ENCODE data around the gene TUT4.

DNA sequence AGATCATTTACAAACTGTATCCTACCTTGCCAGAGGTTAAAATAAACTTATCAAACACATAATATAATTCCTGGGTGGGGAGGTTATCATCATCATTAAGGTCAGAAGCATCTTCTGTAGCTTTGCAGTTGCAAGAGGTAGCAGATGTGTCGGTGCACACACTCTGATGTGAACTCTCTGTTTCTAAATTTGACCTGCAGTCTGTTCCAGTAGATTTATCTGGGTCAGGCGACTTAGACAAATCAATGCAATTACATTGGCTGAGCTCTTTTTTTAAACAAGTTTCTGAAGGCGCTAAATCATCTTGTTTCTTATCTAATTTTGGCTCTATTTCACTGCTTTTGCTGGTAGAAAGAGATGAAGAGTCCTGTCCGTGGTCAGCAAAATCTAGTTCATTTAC lies 78.1 kb downstream of the TUT4 start:
- TF ChIP-seq POLR2AphosphoS5 (IDR thresholded peaks at IDR 0.05; ENCODE audit: low read depth, low read length) (no peak), FOXP2 (optimal IDR thresholded peaks at IDR 0.05; ENCODE audit: borderline replicate concordance, extremely low read depth, extremely low read length, insufficient read depth) (no peak), SIN3A (IDR thresholded peaks at IDR 0.05; ENCODE audit: borderline replicate concordance, insufficient read depth, low read length) (no peak)

Data from PFSK-1 (cell line).